IMR-90 (cell line): ENCODE data around the gene MOB1A.
"Not testable (repeated sequence)": the region's sequence is repeated elsewhere in the genome, so short reads cannot be mapped to it uniquely, and the experiment has no call there.

Experiments used
- CTCF ChIP-seq: conservative IDR thresholded peaks from 2 replicates; pipeline ENCODE4 v1.5.1; 2012; ENCODE audit warnings: mild to moderate bottlenecking, low read depth, low read length, improper control_type of control experiment
- ELK1 ChIP-seq: fragments of 150-350 bp; IDR thresholded peaks from 2 replicates; pipeline ENCODE4 v1.6.1; 2016; ENCODE audit warnings: low read depth, mild to moderate bottlenecking, low read length, moderate library complexity, borderline replicate concordance
- MAZ ChIP-seq: IDR thresholded peaks from 2 replicates; pipeline ENCODE4 v1.6.1; 2012; ENCODE audit warnings: low read depth, mild to moderate bottlenecking, low read length, improper control_type of control experiment, moderate library complexity, borderline replicate concordance
- POLR2A ChIP-seq: IDR thresholded peaks from 2 replicates; pipeline ENCODE4 v1.6.1; 2012; ENCODE audit warnings: mild to moderate bottlenecking, low read depth, low read length
- RAD21 ChIP-seq: IDR thresholded peaks from 2 replicates; pipeline ENCODE4 v1.6.1; 2012; ENCODE audit warnings: low read length, improper control_type of control experiment
- SMC3 ChIP-seq: fragments of 150-350 bp; IDR thresholded peaks from 2 replicates; pipeline ENCODE4 v1.6.1; 2016; ENCODE audit warnings: low read depth, mild to moderate bottlenecking, antibody characterized with exemption, low read length, moderate library complexity

DNA sequence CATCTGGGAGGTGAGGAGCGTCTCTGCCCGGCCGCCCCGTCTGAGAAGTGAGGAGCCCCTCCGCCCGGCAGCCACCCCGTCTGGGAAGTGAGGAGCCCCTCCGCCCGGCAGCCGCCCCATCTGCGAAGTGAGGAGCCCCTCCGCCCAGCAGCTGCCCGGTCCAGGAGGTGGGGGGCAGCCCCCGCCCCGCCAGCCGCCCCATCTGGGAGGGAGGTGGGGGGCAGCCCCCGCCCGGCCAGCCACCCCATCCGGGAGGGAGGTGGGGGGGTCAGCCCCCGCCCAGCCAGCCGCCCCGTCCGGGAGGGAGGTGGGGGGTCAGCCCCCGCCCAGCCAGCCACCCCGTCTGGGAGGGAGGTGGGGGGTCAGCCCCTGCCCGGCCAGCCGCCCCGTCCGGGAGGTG lies 54.7 kb downstream of the MOB1A start:
- TF ChIP-seq POLR2A, SMC3, CTCF, ELK1, MAZ, RAD21: not testable (repeated sequence)
